Measurements from ENCODE around the gene ARL6IP4.

The ARL6IP4 gene

DNA sequence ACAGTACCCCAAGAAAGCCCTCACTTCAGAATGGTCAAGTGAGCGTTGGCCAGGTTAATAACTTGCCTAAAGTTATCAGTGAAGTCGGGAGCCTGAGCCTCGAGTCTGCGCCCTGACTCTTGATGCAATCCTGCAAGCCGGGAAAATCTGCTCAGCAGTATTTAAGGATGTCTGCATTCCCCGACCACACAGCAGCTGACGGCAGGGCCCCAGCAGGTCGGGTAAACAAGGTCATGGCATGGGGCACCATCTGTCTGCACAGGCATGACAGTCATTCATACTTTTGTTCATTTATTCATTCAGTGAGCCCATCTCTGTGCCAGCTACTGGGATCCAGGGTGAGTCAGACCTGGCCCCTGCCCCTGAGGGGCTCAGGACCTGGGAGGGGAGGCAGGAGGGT, 25.3 kb upstream of the ARL6IP4 start:
- CTCF ChIA-PET: interaction anchor here (0.8 to 1.2 kb wide), 2 partner anchors 95 to 96 kb away, joined by 3 read pairs; no protein-coding TSS in a partner anchor
- TF ChIP-seq FOXM1 (IDR thresholded peaks at IDR 0.05; ENCODE audit: borderline replicate concordance) (no peak), ZNF384 (IDR thresholded peaks at IDR 0.05) (no peak)
- DNase-seq (ENCODE audit: extremely low spot score): no peak
- POLR2A ChIA-PET: interaction anchor here (0.6 to 2.2 kb wide), 2 partner anchors 11 to 126 kb away, joined by 3 to 6 read pairs; partner anchors contain the start of gene ABCB9

DNA sequence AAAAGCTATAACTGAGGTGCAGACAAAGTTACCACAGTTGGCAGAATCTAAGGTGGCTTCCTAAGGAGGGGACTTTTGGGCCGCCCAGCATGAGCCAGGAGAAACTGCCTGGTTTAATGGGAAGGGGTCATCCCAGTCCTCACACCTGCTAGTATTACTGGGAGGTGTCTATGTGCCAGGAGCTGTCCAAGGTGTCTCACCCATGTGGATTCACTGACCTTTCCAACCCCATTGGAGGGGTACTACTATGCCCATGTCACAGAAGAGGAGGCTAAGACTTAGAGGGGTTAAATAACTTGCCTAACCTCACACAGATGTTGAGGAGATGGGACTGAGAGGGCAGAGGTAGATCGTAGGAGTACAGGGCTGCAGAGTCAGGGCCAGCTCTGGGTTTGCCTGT, 24.4 kb upstream of the ARL6IP4 start:
- ChIA-PET CTCF (interaction anchor here (0.8 kb wide), 1 partner anchor 95 kb away, joined by 5 read pairs; no protein-coding TSS in a partner anchor), POLR2A (interaction anchor here (0.9 kb wide), 1 partner anchor 9 kb away, joined by 4 read pairs; no protein-coding TSS in a partner anchor)
- no peak for DNase-seq (ENCODE audit: extremely low spot score)
- TF ChIP-seq CTBP1 (IDR thresholded peaks at IDR 0.05; ENCODE audit: borderline replicate concordance): no peak
- TF ChIP-seq, protein P1, sequence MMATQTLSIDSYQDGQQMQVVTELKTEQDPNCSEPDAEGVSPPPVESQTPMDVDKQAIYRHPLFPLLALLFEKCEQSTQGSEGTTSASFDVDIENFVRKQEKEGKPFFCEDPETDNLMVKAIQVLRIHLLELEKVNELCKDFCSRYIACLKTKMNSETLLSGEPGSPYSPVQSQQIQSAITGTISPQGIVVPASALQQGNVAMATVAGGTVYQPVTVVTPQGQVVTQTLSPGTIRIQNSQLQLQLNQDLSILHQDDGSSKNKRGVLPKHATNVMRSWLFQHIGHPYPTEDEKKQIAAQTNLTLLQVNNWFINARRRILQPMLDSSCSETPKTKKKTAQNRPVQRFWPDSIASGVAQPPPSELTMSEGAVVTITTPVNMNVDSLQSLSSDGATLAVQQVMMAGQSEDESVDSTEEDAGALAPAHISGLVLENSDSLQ (IDR thresholded peaks at IDR 0.05): no peak
- TF ChIP-seq ZNF384 (IDR thresholded peaks at IDR 0.05): no peak
- no peak for TF ChIP-seq BHLHE40 (IDR thresholded peaks at IDR 0.05; ENCODE audit: borderline replicate concordance)
- TF ChIP-seq HDGF (IDR thresholded peaks at IDR 0.05; ENCODE audit: borderline replicate concordance): no peak
- TF ChIP-seq SP1 (IDR thresholded peaks at IDR 0.05): no peak
- TF ChIP-seq ARNT (IDR thresholded peaks at IDR 0.05): no peak
- TF ChIP-seq FOXK2 (IDR thresholded peaks at IDR 0.05): no peak
- TF ChIP-seq SUZ12 (IDR thresholded peaks at IDR 0.05): no peak

DNA sequence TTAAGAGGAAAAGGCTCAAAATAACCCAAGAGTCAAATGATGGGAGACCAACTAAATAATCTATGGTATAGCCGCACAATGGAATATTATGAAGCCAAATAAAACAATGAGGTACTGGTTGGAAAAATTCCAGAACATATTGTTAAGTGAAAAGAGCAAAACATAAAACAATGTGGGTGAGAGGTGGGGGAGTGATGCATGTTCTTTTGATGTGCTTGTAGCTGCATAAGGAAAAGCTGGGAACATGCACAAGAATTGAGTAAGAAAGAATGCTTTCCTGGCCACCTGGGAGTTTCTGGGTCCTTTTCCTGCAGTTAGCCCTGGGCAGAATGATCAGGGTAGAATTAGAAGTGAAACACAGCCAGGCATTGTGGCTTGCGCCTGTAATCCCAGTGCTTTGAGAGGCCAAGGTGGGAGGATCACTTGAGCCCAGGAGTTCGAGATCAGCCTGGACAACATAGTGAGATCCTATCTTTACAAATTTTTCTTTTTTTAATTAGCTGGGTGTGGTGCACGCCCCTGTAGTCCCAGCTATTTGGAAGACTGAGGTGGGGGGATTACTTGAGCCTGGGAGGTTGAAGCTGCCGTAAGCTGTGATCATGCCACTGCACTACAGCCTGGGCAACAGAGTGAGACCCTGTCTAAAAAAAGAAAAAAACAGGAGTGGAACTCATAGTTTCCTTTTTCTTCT, 22.1 kb upstream of the ARL6IP4 start:
- TF ChIP-seq NFRKB (IDR thresholded peaks at IDR 0.05) (no peak), LEF1 (IDR thresholded peaks at IDR 0.05; ENCODE audit: borderline replicate concordance) (no peak), FOXA1 (IDR thresholded peaks at IDR 0.05) (no peak), ZNF384 (IDR thresholded peaks at IDR 0.05) (no peak)
- TF ChIP-seq, protein P1 (IDR thresholded peaks at IDR 0.05): no peak
- DNase-seq (ENCODE audit: extremely low spot score): no peak
- ChIA-PET CTCF (no interaction called here), POLR2A (no interaction called here)

DNA sequence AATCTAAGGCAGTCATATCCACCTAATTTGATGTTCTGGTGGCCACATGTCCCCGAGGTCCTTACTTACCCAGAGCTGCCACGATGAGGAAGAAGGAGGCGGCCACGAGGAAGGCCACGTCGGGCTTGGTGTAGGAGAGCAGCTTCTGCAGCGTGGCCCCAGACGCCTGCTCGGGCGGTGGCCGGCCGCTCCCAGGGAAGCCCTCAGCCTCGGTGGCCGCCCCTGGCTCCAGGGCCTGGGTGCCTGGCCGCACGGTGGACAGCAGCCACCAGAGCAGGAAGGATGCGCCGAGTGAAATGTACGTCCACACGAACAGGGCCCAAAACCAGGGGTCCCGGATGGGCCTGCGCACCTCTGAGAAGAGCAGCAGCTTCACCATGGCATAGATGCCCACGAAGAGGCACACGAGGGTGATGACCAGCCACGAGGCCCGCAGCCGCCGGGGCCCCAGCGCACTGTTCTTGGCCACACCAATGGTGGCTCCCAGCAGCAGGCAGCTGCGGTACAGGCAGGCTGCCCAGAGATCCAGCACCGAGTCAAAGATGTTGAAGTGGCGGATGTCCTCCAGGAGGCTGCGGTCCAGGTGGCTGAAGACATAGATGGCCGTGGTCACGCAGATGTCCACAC, 20.8 kb upstream of the ARL6IP4 start:
- ChIA-PET POLR2A (no interaction called here), CTCF (no interaction called here)
- DNase-seq (ENCODE audit: extremely low spot score): no peak
- TF ChIP-seq CTBP1 (IDR thresholded peaks at IDR 0.05; ENCODE audit: borderline replicate concordance) (no peak), FOXK2 (IDR thresholded peaks at IDR 0.05) (no peak), L3MBTL2 (conservative IDR thresholded peaks at IDR 0.05) (no peak), BHLHE40 (IDR thresholded peaks at IDR 0.05; ENCODE audit: borderline replicate concordance) (no peak), FOXA1 (IDR thresholded peaks at IDR 0.05) (no peak), SP1 (IDR thresholded peaks at IDR 0.05) (no peak), ZNF384 (IDR thresholded peaks at IDR 0.05) (no peak), HDGF (IDR thresholded peaks at IDR 0.05; ENCODE audit: borderline replicate concordance) (no peak), NFRKB (IDR thresholded peaks at IDR 0.05) (no peak), SUZ12 (IDR thresholded peaks at IDR 0.05) (no peak), ARNT (IDR thresholded peaks at IDR 0.05) (no peak), TARDBP (IDR thresholded peaks at IDR 0.05) (no peak), FOXM1 (IDR thresholded peaks at IDR 0.05; ENCODE audit: borderline replicate concordance) (no peak)
- TF ChIP-seq, protein P1 (IDR thresholded peaks at IDR 0.05): no peak

DNA sequence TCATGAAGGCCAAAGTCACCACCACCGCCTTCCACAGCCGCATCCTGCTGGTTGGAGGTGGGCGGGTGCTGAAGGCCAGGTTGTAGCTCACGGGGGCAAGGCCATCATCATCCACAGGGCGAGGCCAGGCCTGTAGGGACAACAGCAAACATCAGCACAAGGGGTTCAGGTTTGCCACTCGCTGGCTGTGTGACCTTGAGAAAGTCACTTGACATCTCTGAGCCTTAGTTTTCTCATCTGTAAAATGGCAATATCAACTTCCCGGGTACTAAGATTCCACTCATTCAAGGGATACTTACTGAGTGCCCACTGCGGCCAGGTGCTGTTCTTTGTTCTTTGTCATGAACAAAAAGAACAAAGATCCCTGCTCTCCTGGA, 20.3 kb upstream of the ARL6IP4 start:
- ChIA-PET CTCF (no interaction called here), POLR2A (no interaction called here)
- no peak for DNase-seq (ENCODE audit: extremely low spot score)
- TF ChIP-seq LEF1 (IDR thresholded peaks at IDR 0.05; ENCODE audit: borderline replicate concordance) (no peak), SP1 (IDR thresholded peaks at IDR 0.05) (no peak), FOXM1 (IDR thresholded peaks at IDR 0.05; ENCODE audit: borderline replicate concordance) (no peak), ZNF384 (IDR thresholded peaks at IDR 0.05) (no peak)

DNA sequence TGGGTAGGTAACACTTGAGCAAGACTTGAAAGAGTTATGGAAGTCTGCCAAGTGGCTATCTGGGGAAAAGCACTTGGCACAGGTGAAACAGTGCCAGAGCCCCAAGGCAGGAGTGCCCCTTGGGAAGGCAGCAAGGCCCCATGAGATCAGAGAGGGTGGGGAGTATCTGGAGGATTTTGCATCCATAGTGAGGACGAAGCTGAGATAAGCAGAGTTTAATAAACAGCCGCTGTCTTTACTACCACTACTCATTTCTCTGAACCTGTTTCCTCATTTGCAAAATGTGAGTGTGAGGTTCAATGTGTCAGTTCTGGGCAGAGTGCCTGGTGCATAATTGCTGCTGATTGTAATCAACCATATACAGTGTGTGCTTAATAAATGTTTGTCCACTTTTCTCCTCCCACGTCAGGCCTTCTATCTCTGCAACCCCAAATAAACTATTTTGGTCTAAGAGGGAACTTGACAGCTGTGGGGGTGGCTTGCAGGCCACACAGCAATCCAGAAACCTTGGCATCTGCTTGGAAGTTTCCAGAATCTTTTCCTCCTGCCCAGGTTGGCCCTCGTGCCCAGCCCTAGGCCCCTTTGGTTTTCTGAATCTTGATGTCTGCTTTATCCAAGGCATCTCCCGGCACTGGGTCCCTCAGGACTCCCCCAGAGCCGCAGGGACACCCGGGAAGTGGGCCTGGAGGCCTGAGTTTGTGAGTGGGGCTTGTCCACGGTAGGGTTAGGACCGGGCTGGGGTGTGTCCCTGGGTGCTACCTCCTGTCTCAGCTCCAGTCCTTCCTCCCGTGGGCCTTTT, 18.8 kb upstream of the ARL6IP4 start:
- no peak for DNase-seq (ENCODE audit: extremely low spot score)
- TF ChIP-seq FOXM1 (IDR thresholded peaks at IDR 0.05; ENCODE audit: borderline replicate concordance): no peak
- no peak for TF ChIP-seq ZNF384 (IDR thresholded peaks at IDR 0.05)
- no peak for TF ChIP-seq ELF4 (IDR thresholded peaks at IDR 0.05)
- TF ChIP-seq CTBP1 (IDR thresholded peaks at IDR 0.05; ENCODE audit: borderline replicate concordance): no peak
- no peak for TF ChIP-seq ARNT (IDR thresholded peaks at IDR 0.05)
- TF ChIP-seq, protein P1 (IDR thresholded peaks at IDR 0.05): no peak
- no peak for TF ChIP-seq L3MBTL2 (conservative IDR thresholded peaks at IDR 0.05)
- TF ChIP-seq NFRKB (IDR thresholded peaks at IDR 0.05): no peak
- no peak for TF ChIP-seq LEF1 (IDR thresholded peaks at IDR 0.05; ENCODE audit: borderline replicate concordance)
- TF ChIP-seq SUZ12 (IDR thresholded peaks at IDR 0.05): no peak
- no peak for TF ChIP-seq FOXK2 (IDR thresholded peaks at IDR 0.05)
- TF ChIP-seq BHLHE40 (IDR thresholded peaks at IDR 0.05; ENCODE audit: borderline replicate concordance): no peak
- TF ChIP-seq SP1 (IDR thresholded peaks at IDR 0.05): no peak
- TF ChIP-seq TARDBP (IDR thresholded peaks at IDR 0.05): no peak
- TF ChIP-seq HDGF (IDR thresholded peaks at IDR 0.05; ENCODE audit: borderline replicate concordance): no peak
- no peak for TF ChIP-seq FOXA1 (IDR thresholded peaks at IDR 0.05)
- POLR2A ChIA-PET: no interaction called here
- CTCF ChIA-PET: no interaction called here
